Measurements from ENCODE around the gene RNF123.
A peak's percentile ranks its signal among the peaks of the same experiment; 100 is the strongest.

Gene RNF123

DNA sequence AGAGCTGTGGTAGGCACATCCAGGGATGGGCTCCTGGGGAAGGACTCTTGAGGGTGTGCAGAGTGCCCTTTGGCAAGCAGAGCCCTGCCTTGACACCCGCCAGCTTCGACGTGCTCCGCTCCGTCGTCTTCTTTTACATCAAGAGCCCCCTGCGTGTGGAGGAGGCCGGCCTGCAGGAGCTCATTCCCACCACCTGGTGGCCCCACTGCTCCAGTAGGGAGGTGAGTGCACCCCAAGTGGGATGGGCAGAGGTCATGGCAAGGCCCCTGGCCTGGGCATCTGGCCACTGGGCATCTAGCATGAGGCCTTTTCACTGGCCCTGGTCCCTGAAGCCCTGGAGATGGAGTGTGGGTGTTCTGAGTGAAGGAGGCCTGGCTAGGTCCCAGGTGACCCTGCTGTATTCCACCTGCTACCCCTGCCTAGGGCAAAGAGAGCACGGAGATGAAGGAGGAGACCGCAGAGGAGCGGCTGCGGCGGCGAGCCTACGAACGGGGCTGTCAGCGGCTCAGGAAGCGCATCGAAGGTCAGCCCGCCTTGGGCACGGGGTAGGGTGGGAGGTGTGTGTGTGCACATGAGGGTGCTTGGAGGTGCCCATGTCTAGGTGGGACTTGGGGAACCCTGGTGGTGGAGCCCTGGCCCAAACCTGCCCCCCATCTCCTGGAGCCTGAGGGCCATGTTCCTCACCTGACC is 12.2 kb downstream of the RNF123 start:
- TF ChIP-seq TOX (CRISPR knock-in tag; IDR thresholded peaks at IDR 0.05; ENCODE audit: borderline replicate concordance) (no peak), ZC3H10 (CRISPR knock-in tag; IDR thresholded peaks at IDR 0.05) (no peak), ZNF8 (CRISPR knock-in tag; IDR thresholded peaks at IDR 0.05) (no peak), GLIS3 (CRISPR knock-in tag; IDR thresholded peaks at IDR 0.05) (no peak), CSDC2 (CRISPR knock-in tag; IDR thresholded peaks at IDR 0.05) (no peak), BACH2 (CRISPR knock-in tag; IDR thresholded peaks at IDR 0.05; ENCODE audit: borderline replicate concordance) (no peak), TCF4 (CRISPR knock-in tag; IDR thresholded peaks at IDR 0.05; ENCODE audit: borderline replicate concordance) (no peak), ZNF70 (CRISPR knock-in tag; IDR thresholded peaks at IDR 0.05) (no peak), ZFP30 (CRISPR knock-in tag; IDR thresholded peaks at IDR 0.05) (no peak), OSR1 (CRISPR knock-in tag; IDR thresholded peaks at IDR 0.05) (no peak), SNAI2 (CRISPR knock-in tag; IDR thresholded peaks at IDR 0.05) (no peak)
- TF ChIP-seq, protein P1, sequence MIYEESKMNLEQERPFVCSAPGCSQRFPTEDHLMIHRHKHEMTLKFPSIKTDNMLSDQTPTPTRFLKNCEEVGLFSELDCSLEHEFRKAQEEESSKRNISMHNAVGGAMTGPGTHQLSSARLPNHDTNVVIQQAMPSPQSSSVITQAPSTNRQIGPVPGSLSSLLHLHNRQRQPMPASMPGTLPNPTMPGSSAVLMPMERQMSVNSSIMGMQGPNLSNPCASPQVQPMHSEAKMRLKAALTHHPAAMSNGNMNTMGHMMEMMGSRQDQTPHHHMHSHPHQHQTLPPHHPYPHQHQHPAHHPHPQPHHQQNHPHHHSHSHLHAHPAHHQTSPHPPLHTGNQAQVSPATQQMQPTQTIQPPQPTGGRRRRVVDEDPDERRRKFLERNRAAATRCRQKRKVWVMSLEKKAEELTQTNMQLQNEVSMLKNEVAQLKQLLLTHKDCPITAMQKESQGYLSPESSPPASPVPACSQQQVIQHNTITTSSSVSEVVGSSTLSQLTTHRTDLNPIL (CRISPR knock-in tag; IDR thresholded peaks at IDR 0.05; ENCODE audit: low read depth), result no peak
- TF ChIP-seq, protein P2, sequence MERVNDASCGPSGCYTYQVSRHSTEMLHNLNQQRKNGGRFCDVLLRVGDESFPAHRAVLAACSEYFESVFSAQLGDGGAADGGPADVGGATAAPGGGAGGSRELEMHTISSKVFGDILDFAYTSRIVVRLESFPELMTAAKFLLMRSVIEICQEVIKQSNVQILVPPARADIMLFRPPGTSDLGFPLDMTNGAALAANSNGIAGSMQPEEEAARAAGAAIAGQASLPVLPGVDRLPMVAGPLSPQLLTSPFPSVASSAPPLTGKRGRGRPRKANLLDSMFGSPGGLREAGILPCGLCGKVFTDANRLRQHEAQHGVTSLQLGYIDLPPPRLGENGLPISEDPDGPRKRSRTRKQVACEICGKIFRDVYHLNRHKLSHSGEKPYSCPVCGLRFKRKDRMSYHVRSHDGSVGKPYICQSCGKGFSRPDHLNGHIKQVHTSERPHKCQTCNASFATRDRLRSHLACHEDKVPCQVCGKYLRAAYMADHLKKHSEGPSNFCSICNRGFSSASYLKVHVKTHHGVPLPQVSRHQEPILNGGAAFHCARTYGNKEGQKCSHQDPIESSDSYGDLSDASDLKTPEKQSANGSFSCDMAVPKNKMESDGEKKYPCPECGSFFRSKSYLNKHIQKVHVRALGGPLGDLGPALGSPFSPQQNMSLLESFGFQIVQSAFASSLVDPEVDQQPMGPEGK (CRISPR knock-in tag; IDR thresholded peaks at IDR 0.05; ENCODE audit: borderline replicate concordance), result no peak
- TF ChIP-seq, protein P3, sequence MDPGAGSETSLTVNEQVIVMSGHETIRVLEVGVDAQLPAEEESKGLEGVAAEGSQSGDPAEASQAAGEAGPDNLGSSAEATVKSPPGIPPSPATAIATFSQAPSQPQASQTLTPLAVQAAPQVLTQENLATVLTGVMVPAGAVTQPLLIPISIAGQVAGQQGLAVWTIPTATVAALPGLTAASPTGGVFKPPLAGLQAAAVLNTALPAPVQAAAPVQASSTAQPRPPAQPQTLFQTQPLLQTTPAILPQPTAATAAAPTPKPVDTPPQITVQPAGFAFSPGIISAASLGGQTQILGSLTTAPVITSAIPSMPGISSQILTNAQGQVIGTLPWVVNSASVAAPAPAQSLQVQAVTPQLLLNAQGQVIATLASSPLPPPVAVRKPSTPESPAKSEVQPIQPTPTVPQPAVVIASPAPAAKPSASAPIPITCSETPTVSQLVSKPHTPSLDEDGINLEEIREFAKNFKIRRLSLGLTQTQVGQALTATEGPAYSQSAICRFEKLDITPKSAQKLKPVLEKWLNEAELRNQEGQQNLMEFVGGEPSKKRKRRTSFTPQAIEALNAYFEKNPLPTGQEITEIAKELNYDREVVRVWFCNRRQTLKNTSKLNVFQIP (CRISPR knock-in tag; IDR thresholded peaks at IDR 0.05; ENCODE audit: borderline replicate concordance, low read depth), result no peak
- peak; percentile 47 for ATAC-seq

DNA sequence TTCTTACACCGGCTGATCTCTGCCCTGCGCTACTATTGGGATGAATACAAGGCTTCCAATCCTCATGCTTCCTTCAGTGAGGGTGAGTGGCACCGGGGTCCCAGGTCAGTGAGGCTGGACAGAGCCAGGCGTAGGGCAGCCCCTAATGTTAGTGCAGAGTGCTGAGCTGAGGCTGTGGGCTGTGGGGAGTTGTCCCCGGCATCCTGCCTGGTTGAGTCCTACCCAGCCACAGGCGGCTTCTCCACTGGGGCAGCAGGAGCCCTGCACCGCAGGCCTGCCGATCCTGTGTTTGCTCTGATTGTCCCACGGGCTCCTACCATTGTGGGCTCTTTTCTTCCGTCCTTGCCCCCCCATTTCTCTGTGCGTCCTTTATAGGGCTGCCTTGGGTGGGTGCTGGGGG is 13.3 kb downstream of the RNF123 start:
- ATAC-seq, result no peak
- TF ChIP-seq, protein P3 (CRISPR knock-in tag; IDR thresholded peaks at IDR 0.05; ENCODE audit: borderline replicate concordance, low read depth), result no peak
- TF ChIP-seq ZNF565 (CRISPR knock-in tag; conservative IDR thresholded peaks at IDR 0.05; ENCODE audit: low read depth), result no peak
- TF ChIP-seq OSR1 (CRISPR knock-in tag; IDR thresholded peaks at IDR 0.05), result no peak
- no peak for TF ChIP-seq ZFP3 (CRISPR knock-in tag; IDR thresholded peaks at IDR 0.05)

DNA sequence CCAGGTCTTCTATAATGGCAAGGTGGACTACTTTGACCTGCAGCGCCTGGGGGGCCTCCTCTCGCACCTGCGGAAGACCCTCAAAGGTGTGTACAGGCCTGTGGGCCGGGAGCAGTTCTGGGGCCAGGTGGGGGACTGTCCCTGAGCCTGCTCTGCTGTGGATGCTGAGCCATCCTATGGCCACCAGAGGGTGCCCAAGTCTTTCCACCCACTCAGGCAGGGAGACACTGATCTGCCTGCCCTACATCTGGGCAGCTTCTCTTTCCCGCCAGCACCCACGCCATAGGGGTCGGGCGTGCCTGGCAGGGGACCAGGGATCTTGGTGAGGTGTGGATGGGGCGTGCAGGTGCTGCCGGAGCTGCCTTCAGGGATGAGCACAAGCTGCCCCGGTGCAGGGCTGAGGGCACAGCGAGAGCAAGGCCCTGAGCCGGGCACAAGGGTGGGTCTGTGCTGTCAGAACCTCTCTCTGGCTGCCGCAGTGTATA is 14.1 kb downstream of the RNF123 start:
- TF ChIP-seq PPARA (CRISPR knock-in tag; IDR thresholded peaks at IDR 0.05; ENCODE audit: borderline replicate concordance), result no peak
- TF ChIP-seq, protein P4, sequence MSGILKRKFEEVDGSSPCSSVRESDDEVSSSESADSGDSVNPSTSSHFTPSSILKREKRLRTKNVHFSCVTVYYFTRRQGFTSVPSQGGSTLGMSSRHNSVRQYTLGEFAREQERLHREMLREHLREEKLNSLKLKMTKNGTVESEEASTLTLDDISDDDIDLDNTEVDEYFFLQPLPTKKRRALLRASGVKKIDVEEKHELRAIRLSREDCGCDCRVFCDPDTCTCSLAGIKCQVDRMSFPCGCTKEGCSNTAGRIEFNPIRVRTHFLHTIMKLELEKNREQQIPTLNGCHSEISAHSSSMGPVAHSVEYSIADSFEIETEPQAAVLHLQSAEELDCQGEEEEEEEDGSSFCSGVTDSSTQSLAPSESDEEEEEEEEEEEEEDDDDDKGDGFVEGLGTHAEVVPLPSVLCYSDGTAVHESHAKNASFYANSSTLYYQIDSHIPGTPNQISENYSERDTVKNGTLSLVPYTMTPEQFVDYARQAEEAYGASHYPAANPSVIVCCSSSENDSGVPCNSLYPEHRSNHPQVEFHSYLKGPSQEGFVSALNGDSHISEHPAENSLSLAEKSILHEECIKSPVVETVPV (CRISPR knock-in tag; IDR thresholded peaks at IDR 0.05), result no peak
- TF ChIP-seq, protein P2 (CRISPR knock-in tag; IDR thresholded peaks at IDR 0.05; ENCODE audit: borderline replicate concordance), result no peak
- TF ChIP-seq ISL1 (CRISPR knock-in tag; IDR thresholded peaks at IDR 0.05), result no peak
- TF ChIP-seq, protein P3 (CRISPR knock-in tag; IDR thresholded peaks at IDR 0.05; ENCODE audit: borderline replicate concordance, low read depth), result no peak
- no peak for TF ChIP-seq ZNF565 (CRISPR knock-in tag; conservative IDR thresholded peaks at IDR 0.05; ENCODE audit: low read depth)
- TF ChIP-seq ZNF70 (CRISPR knock-in tag; IDR thresholded peaks at IDR 0.05), result no peak
- TF ChIP-seq TCF4 (CRISPR knock-in tag; IDR thresholded peaks at IDR 0.05; ENCODE audit: borderline replicate concordance), result no peak
- ATAC-seq, result peak; percentile 92
